PC-3 (cell line): Measurements from ENCODE around the gene S100A7.

ENCODE experiments used
- EZH2 ChIP-seq: fragments of 300-600 bp; sonication (generic); IDR thresholded peaks from one replicate; pipeline ENCODE4 v1.6.1; 2017; ENCODE audit warnings: antibody characterized with exemption, mild to moderate bottlenecking, low read length; ENCODE audit not compliant: unreplicated experiment
- TF ChIP-seq, protein P1 (sequence below): fragments of 300-600 bp; sonication (generic); conservative IDR thresholded peaks from 2 replicates; pipeline ENCODE4 v1.5.1; 2017; ENCODE audit warnings: antibody characterized with exemption, low read depth, mild to moderate bottlenecking, low read length

DNA sequence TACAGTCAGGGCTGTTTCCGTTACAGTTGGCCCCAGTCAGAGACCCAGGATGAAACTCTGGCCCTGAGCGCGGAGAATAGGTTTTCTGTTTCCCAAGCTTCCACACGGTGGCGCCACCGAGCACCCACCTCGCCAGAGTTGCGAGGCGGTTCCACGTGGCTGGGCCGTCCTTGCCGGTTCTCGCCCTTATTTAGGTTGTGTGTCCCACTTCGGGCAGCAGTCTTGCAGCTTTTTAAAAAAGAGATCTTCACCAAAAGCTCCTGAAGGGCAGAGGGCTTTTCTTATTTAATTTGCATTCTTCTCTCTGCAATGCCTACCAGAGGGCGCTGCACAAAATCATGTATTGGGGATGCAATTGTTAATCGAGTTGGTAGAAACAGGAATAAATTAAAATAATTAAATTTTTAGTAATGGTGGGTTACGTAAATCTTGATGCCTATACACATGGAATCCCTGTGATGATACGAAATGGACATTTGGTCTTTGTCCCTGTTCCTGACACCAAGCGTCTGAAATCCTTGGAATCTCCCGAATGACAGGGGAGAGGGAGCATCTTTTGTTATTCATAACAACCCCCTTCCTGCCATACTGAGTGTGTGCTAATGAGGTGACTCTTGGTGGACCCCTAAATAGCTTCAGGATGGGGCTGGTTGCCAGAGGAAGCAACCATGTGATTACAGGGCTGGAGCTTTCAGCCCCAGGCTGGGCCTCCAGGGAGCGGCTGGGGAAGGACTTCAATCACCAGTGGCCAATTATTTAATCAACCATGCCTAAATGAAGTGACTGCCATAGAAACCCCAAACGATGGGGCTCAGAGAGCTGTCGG is 5.6 kb upstream of the S100A7 start:
- TF ChIP-seq, protein P1, sequence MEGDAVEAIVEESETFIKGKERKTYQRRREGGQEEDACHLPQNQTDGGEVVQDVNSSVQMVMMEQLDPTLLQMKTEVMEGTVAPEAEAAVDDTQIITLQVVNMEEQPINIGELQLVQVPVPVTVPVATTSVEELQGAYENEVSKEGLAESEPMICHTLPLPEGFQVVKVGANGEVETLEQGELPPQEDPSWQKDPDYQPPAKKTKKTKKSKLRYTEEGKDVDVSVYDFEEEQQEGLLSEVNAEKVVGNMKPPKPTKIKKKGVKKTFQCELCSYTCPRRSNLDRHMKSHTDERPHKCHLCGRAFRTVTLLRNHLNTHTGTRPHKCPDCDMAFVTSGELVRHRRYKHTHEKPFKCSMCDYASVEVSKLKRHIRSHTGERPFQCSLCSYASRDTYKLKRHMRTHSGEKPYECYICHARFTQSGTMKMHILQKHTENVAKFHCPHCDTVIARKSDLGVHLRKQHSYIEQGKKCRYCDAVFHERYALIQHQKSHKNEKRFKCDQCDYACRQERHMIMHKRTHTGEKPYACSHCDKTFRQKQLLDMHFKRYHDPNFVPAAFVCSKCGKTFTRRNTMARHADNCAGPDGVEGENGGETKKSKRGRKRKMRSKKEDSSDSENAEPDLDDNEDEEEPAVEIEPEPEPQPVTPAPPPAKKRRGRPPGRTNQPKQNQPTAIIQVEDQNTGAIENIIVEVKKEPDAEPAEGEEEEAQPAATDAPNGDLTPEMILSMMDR = peak; percentile 89
- TF ChIP-seq EZH2 = no peak
